SU-DHL-6 (cell line): ENCODE measurements around the gene VPS52.

Experiments used
- H2AFZ ChIP-seq: fragments of 200-600 bp; sonication (generic); 2 replicates; pipeline ENCODE4 v1.6.1; 2014; ENCODE audit warnings: low read depth, mild to moderate bottlenecking, moderate library complexity, mixed read lengths, antibody characterized with exemption, low read length; ENCODE audit not compliant: severe bottlenecking
- H3F3A ChIP-seq: fragments of 200-600 bp; shearing (Covaris generic); 2 replicates; pipeline ENCODE4 v1.6.0; 2016; ENCODE audit warnings: antibody characterized with exemption, mild to moderate bottlenecking; ENCODE audit not compliant: insufficient read depth
- H3K27ac ChIP-seq: fragments of 200-600 bp; sonication (generic); 2 replicates; pipeline ENCODE4 v1.5.1; 2016; ENCODE audit warnings: low read depth, mild to moderate bottlenecking, low read length, moderate library complexity, mixed read lengths
- H3K27me3 ChIP-seq: fragments of 200-600 bp; sonication (generic), shearing (Covaris generic); 2 replicates; pipeline ENCODE4 v1.6.0; 2014; ENCODE audit warnings: mild to moderate bottlenecking, low read length
- H3K36me3 ChIP-seq: fragments of 200-600 bp; sonication (generic); 2 replicates; pipeline ENCODE4 v1.6.1; 2014; ENCODE audit warnings: mild to moderate bottlenecking, low read length, mixed read lengths
- H3K4me2 ChIP-seq: fragments of 300-600, 200-600 bp; shearing (Covaris generic), sonication (generic); 2 replicates; pipeline ENCODE4 v1.6.0; 2014; ENCODE audit warnings: low read length, low read depth, mild to moderate bottlenecking; ENCODE audit not compliant: poor library complexity, severe bottlenecking
- H3K4me3 ChIP-seq: fragments of 200-600 bp; sonication (generic); 2 replicates; pipeline ENCODE4 v1.5.1; 2014; ENCODE audit warnings: antibody characterized with exemption, low read length, mild to moderate bottlenecking, mixed read lengths; ENCODE audit not compliant: insufficient read depth, poor library complexity, severe bottlenecking
- H3K79me2 ChIP-seq: fragments of 200-600 bp; sonication (generic); 2 replicates; pipeline ENCODE4 v1.6.1; 2014; ENCODE audit warnings: mild to moderate bottlenecking, low read length, moderate library complexity; ENCODE audit not compliant: insufficient read depth
- H3K9ac ChIP-seq: fragments of 200-600 bp; sonication (generic); 2 replicates; pipeline ENCODE4 v1.7.0; 2014; ENCODE audit warnings: mild to moderate bottlenecking, low read length
- H3K9me2 ChIP-seq: fragments of 200-600 bp; sonication (generic); replicated peaks from 2 replicates; pipeline ENCODE4 v1.6.1; 2014; ENCODE audit warnings: low read length; ENCODE audit not compliant: insufficient read depth
- H3K9me3 ChIP-seq: fragments of 200-600 bp; sonication (generic); 2 replicates; pipeline ENCODE4 v1.6.1; 2014; ENCODE audit warnings: low read length, mixed read lengths; ENCODE audit not compliant: insufficient read depth
- H4K20me1 ChIP-seq: fragments of 200-600 bp; sonication (generic); 2 replicates; pipeline ENCODE4 v1.6.1; 2014; ENCODE audit warnings: low read depth, mild to moderate bottlenecking, antibody characterized with exemption, low read length, moderate library complexity, mixed read lengths
- EZH2phosphoT487 ChIP-seq: fragments of 200-600 bp; sonication (generic), shearing (Covaris generic); conservative IDR thresholded peaks from 2 replicates; pipeline ENCODE4 v1.6.1; 2018; ENCODE audit warnings: mild to moderate bottlenecking, antibody characterized with exemption, low read length, moderate library complexity, mixed read lengths
- TF ChIP-seq, protein P1 (sequence below): fragments of 200-600 bp; sonication (generic); IDR thresholded peaks from one replicate; pipeline ENCODE4 v1.5.1; 2017; ENCODE audit warnings: antibody characterized with exemption, mild to moderate bottlenecking, low read length, moderate library complexity; ENCODE audit not compliant: insufficient read depth, poor library complexity, severe bottlenecking

Gene VPS52

GRCh38 chr6:33273924-33274902 lies 2.5 kb upstream of the VPS52 start:
- Histone ChIP-seq H3K4me2 (peak overlapping the region; percentile 88), H3K9me2 (no peaks in the 10 kb centered on the region), H3K9ac (peak overlapping the region; percentile 75), H3K36me3 (peaks cover 31% of the 10 kb centered on the region), H3F3A (peaks cover 76% of the 10 kb centered on the region), H3K27me3 (no peaks in the 10 kb centered on the region), H2AFZ (no peak overlapping the region), H3K9me3 (no peaks in the 10 kb centered on the region), H3K79me2 (peaks cover 45% of the 10 kb centered on the region), H3K27ac (peak overlapping the region; percentile 90), H3K4me3 (peak overlapping the region; percentile 76), H4K20me1 (peaks cover 16% of the 10 kb centered on the region)
- TF ChIP-seq EZH2phosphoT487, result no peak
- TF ChIP-seq, protein P1, sequence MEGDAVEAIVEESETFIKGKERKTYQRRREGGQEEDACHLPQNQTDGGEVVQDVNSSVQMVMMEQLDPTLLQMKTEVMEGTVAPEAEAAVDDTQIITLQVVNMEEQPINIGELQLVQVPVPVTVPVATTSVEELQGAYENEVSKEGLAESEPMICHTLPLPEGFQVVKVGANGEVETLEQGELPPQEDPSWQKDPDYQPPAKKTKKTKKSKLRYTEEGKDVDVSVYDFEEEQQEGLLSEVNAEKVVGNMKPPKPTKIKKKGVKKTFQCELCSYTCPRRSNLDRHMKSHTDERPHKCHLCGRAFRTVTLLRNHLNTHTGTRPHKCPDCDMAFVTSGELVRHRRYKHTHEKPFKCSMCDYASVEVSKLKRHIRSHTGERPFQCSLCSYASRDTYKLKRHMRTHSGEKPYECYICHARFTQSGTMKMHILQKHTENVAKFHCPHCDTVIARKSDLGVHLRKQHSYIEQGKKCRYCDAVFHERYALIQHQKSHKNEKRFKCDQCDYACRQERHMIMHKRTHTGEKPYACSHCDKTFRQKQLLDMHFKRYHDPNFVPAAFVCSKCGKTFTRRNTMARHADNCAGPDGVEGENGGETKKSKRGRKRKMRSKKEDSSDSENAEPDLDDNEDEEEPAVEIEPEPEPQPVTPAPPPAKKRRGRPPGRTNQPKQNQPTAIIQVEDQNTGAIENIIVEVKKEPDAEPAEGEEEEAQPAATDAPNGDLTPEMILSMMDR, result no peak

- H3K36me3 ChIP-seq, result peaks cover 31% of the 10 kb centered on the region
- H3K27ac ChIP-seq, result peak overlapping the region; percentile 90
- H3K9me3 ChIP-seq, result no peaks in the 10 kb centered on the region
These were observed 1.6 kb upstream of the VPS52 start for GRCh38 chr6:33273129-33273923.

GRCh38 chr6:33272275-33273128 lies 826 bp upstream of the VPS52 start:
- Histone ChIP-seq H2AFZ (no peak overlapping the region), H3K79me2 (peaks cover 45% of the 10 kb centered on the region)

More at GRCh38 chr6:33273129-33273923, 1.6 kb upstream of the VPS52 start:
- H4K20me1 ChIP-seq, result peaks cover 16% of the 10 kb centered on the region
- peak overlapping the region; percentile 76 for H3K4me3 ChIP-seq
- H3K79me2 ChIP-seq, result peaks cover 45% of the 10 kb centered on the region
- H3F3A ChIP-seq, result peaks cover 71% of the 10 kb centered on the region
- H3K9me2 ChIP-seq, result no peaks in the 10 kb centered on the region
- H2AFZ ChIP-seq, result no peak overlapping the region
- peak overlapping the region; percentile 75 for H3K9ac ChIP-seq
- no peaks in the 10 kb centered on the region for H3K27me3 ChIP-seq
- peak overlapping the region; percentile 88 for H3K4me2 ChIP-seq
- TF ChIP-seq, protein P1, result no peak
- TF ChIP-seq EZH2phosphoT487, result no peak

More at GRCh38 chr6:33272275-33273128, 826 bp upstream of the VPS52 start:
- H3K9me2 ChIP-seq, result no peaks in the 10 kb centered on the region
- no peaks in the 10 kb centered on the region for H3K9me3 ChIP-seq
- H3F3A ChIP-seq, result peaks cover 62% of the 10 kb centered on the region
- H3K9ac ChIP-seq, result peak overlapping the region; percentile 75
- no peaks in the 10 kb centered on the region for H3K27me3 ChIP-seq
- H3K36me3 ChIP-seq, result peaks cover 31% of the 10 kb centered on the region
- peak overlapping the region; percentile 88 for H3K4me2 ChIP-seq
- peaks cover 16% of the 10 kb centered on the region for H4K20me1 ChIP-seq
- peak overlapping the region; percentile 90 for H3K27ac ChIP-seq
- TF ChIP-seq, protein P1, result no peak
- TF ChIP-seq EZH2phosphoT487, result no peak
- H3K4me3 ChIP-seq, result peak overlapping the region; percentile 76
